Neutrophil (primary cell): ENCODE results near the gene GADL1.

Source experiments
- H3K27ac ChIP-seq: fragments of 200-600 bp; sonication (generic); 2 replicates; pipeline ENCODE4 v1.5.1; 2016; ENCODE audit warnings: mild to moderate bottlenecking, moderate library complexity
- H3K27me3 ChIP-seq: fragments of 200-600 bp; sonication (generic); 2 replicates; pipeline ENCODE4 v1.6.0; 2016; ENCODE audit warnings: mild to moderate bottlenecking
- H3K36me3 ChIP-seq: fragments of 200-600 bp; sonication (generic); 2 replicates; pipeline ENCODE4 v1.5.1; 2017
- H3K4me1 ChIP-seq, 2 experiments: fragments of 200-600 bp in 1 of 2; sonication (generic) in 1 of 2; 1 replicate in 1 of 2; 2 replicates in 1 of 2; pipeline versions ENCODE4 v1.5.1 to v1.6.1; 2013 to 2016; ENCODE audit warnings: low read depth in 1 of 2, low read length in 1 of 2, mild to moderate bottlenecking in 1 of 2, moderate library complexity in 1 of 2; ENCODE audit not compliant: control insufficient read depth in 1 of 2, insufficient read depth in 1 of 2
- H3K4me3 ChIP-seq, 2 experiments: fragments of 200-600 bp in 1 of 2; sonication (generic) in 1 of 2; 1 replicate in 1 of 2; 2 replicates in 1 of 2; pipeline ENCODE4 v1.5.1; 2013 to 2016; ENCODE audit warnings: low read depth in 1 of 2, low read length in 1 of 2, mild to moderate bottlenecking in 1 of 2, moderate library complexity in 1 of 2
- H3K9me3 ChIP-seq: fragments of 200-600 bp; sonication (generic); 2 replicates; pipeline ENCODE4 v1.5.1; 2016
- TF ChIP-seq, protein P1 (sequence below): fragments of 200-600 bp; sonication (generic); IDR thresholded peaks from 2 replicates; pipeline ENCODE4 v1.5.1; 2016; ENCODE audit warnings: antibody characterized with exemption

Gene GADL1

DNA sequence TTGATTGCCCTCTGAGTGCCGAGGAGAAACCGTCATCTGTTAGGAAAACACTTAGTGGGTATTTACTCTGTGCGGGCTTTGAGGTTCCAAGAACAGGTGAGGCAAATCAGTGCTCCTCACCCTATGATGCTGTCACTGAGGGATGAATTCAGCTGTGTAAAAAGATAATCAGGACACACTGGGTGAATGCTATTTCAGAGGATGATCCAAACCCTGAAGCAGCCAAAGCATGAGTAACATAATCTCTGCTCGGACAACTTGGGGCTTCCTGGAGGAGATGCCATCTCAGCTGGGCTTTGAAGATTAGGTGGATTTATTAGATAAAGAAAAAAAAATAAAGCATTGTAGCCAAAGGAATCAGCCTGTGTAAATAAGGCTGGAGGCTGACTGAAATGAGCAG, 10.5 kb upstream of the GADL1 start:
- Histone ChIP-seq H3K27me3 (no peaks in the 10 kb centered on the region), H3K27ac (no peak overlapping the region), H3K9me3 (no peaks in the 10 kb centered on the region), H3K36me3 (no peaks in the 10 kb centered on the region), H3K4me1 (no peaks in the 10 kb centered on the region), H3K4me3 (no peak overlapping the region)
- TF ChIP-seq, protein P1, sequence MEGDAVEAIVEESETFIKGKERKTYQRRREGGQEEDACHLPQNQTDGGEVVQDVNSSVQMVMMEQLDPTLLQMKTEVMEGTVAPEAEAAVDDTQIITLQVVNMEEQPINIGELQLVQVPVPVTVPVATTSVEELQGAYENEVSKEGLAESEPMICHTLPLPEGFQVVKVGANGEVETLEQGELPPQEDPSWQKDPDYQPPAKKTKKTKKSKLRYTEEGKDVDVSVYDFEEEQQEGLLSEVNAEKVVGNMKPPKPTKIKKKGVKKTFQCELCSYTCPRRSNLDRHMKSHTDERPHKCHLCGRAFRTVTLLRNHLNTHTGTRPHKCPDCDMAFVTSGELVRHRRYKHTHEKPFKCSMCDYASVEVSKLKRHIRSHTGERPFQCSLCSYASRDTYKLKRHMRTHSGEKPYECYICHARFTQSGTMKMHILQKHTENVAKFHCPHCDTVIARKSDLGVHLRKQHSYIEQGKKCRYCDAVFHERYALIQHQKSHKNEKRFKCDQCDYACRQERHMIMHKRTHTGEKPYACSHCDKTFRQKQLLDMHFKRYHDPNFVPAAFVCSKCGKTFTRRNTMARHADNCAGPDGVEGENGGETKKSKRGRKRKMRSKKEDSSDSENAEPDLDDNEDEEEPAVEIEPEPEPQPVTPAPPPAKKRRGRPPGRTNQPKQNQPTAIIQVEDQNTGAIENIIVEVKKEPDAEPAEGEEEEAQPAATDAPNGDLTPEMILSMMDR, result no peak

DNA sequence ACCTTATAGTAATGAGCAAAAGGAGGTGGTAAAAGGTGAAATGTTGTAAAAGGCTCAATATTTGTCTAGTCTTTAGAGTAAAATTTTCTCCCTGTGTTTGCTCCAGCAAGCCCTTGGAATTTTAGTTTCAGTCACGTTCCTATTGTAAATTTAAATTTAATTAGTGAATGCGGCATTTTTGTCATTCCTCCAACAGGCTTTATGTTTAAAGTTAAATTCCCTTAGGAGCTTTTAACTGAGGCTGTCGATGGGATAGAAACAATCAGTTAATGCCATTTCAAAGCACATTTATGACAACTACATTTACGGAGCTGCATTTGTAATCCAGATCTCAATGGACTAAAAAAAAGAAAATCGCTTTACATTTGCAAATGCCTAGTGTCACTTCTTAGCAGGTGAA, 868 bp upstream of the GADL1 start:
- Histone ChIP-seq H3K27ac (no peak overlapping the region), H3K36me3 (no peaks in the 10 kb centered on the region), H3K4me1 (peaks cover 4 to 5% of the 10 kb centered on the region in 2 experiments), H3K27me3 (peaks cover 63% of the 10 kb centered on the region), H3K4me3 (no peak overlapping the region), H3K9me3 (no peaks in the 10 kb centered on the region)
- TF ChIP-seq, protein P1, result no peak

DNA sequence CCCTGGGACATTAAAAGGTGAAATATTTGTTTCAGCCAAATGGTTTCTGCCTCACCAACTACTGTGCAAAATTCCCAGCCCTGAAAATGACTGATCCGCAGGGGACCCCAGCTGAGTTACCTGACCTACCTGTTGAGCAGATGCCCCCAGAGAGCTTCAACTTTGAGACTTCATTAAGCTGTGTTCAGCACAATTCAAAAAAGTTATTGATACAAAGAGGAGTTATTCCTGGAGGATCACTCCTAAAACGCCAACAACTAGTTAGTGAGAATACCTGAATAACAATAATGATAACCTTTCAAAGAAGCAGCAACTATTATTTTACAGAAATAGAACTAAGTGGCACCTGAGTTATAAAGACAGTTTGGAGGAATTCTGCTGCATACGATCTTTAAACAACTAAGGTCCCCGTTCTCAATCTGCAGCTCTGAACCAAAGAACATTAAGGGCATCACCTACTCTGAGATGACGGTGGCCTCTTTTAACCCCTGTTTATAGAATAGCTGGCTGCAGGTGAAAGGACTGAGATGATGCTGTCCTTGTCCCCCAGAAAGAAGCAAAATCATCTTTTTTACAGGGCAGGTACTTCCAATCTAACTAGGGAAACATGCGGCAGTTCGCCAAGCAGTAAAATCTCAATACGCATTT, 659 bp downstream of the GADL1 start:
- Histone ChIP-seq H3K27me3 (peaks cover 74% of the 10 kb centered on the region), H3K9me3 (no peaks in the 10 kb centered on the region), H3K4me3 (no peak overlapping the region), H3K4me1 (peaks cover 4 to 5% of the 10 kb centered on the region in 2 experiments), H3K36me3 (no peaks in the 10 kb centered on the region), H3K27ac (no peak overlapping the region)
- TF ChIP-seq, protein P1, result no peak

DNA sequence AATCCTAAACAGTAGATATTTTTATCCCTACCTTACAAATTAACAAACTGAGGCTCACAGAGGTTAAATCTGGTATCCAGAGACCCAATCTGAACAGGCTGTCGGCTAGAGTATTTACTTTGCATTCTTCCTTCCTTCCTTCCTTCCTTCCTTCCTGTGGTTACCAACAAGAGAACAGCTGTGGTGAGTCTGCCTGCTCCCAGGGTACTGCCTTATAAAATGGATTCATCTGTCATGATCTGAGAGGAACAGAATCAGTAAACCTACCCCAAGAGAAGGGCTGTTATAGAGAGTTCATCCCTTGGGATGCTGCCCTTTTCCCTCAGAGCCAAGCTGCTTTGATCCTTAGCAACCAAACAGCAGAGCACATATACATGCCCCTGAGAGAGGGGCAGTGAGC, 3.6 kb downstream of the GADL1 start:
- no peak overlapping the region for H3K27ac ChIP-seq
- TF ChIP-seq, protein P1, result no peak
- H3K36me3 ChIP-seq, result no peaks in the 10 kb centered on the region
- peaks cover 4 to 5% of the 10 kb centered on the region in 2 experiments for H3K4me1 ChIP-seq
- H3K27me3 ChIP-seq, result peaks cover 67% of the 10 kb centered on the region
- H3K9me3 ChIP-seq, result no peaks in the 10 kb centered on the region
- H3K4me3 ChIP-seq, result no peak overlapping the region

DNA sequence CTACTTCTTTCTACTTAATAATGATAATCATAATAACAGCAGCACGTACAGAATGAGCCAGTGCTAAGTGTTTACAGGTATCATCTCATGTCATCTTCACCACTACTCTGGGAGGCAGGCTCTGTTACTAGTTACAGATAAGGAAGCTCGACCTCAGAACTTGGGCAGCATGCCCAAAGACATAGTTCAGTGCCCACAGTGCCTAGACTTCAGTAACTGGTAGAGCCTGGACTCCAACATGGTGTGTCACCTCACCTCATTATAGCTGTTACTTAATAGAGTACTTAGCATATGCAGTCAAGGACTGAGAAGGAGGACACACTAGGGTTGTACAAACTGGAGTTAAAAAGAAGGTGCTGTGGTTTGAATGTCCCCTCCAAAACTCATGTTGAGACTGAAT, 7.6 kb downstream of the GADL1 start:
- peaks cover 27% of the 10 kb centered on the region for H3K27me3 ChIP-seq
- H3K4me1 ChIP-seq, result no peaks in the 10 kb centered on the region
- no peak overlapping the region for H3K27ac ChIP-seq
- H3K9me3 ChIP-seq, result no peaks in the 10 kb centered on the region
- TF ChIP-seq, protein P1, result no peak
- H3K4me3 ChIP-seq, result no peak overlapping the region
- no peaks in the 10 kb centered on the region for H3K36me3 ChIP-seq
